Lung (tissue), 12 donors: ENCODE data around the gene PKM. TPM values are rescaled to one million over a fixed set of nuclear protein-coding genes. Genes with fewer than 3 reads are reported as not detected.
A peak's percentile ranks its signal among the peaks of the same experiment; 100 is the strongest.

Experiments used
- ATAC-seq: fragments of 200-7000 bp; cut with Tn5 transposase; one replicate; pipeline ENCODE4 v1.9.1; 2020; ENCODE audit warnings: moderate number of reproducible peaks; ENCODE audit not compliant: insufficient read depth, low FRiP score
- DNase-seq, 3 donors: peaks; one replicate each; pipeline ENCODE4 v3.0.0-alpha.2; 2013 to 2017
- H3K27ac ChIP-seq, 2 donors: one replicate each; pipeline ENCODE4 v1.5.1; 2013; ENCODE audit warnings: mild to moderate bottlenecking in 2 of 2, moderate library complexity in 2 of 2, control low read depth in 1 of 2, inconsistent platforms in 1 of 2, low read depth in 1 of 2, low read length in 1 of 2
- H3K27me3 ChIP-seq, 3 donors: one replicate each; pipeline ENCODE4 v1.5.1; 2013; ENCODE audit warnings: low read length in 2 of 3; ENCODE audit not compliant: control insufficient read depth in 3 of 3, insufficient read depth in 3 of 3
- H3K36me3 ChIP-seq, 4 donors: one replicate each; pipeline ENCODE4 v1.5.1; 2013; ENCODE audit warnings: low read length in 4 of 4, mild to moderate bottlenecking in 1 of 4, moderate library complexity in 1 of 4; ENCODE audit not compliant: control insufficient read depth in 4 of 4, insufficient read depth in 4 of 4
- H3K4me1 ChIP-seq, 5 donors: one replicate each; pipeline ENCODE4 v1.5.1; 2013; ENCODE audit warnings: low read length in 5 of 5, mild to moderate bottlenecking in 2 of 5, moderate library complexity in 1 of 5; ENCODE audit not compliant: control insufficient read depth in 5 of 5, insufficient read depth in 5 of 5
- H3K4me3 ChIP-seq: one replicate; pipeline ENCODE4 v1.5.1; 2013; ENCODE audit warnings: mild to moderate bottlenecking, control low read depth, moderate library complexity
- H3K9ac ChIP-seq, 2 donors: one replicate each; pipeline ENCODE4 v1.5.1; 2013; ENCODE audit warnings: low read length in 2 of 2, control low read depth in 1 of 2; ENCODE audit not compliant: insufficient read depth in 1 of 2
- H3K9me3 ChIP-seq, 4 donors: one replicate each; pipeline ENCODE4 v1.5.1; 2013; ENCODE audit warnings: low read length in 3 of 4, mild to moderate bottlenecking in 1 of 4, moderate library complexity in 1 of 4; ENCODE audit not compliant: control insufficient read depth in 4 of 4, insufficient read depth in 3 of 4
- WGBS, 2 donors: extraction: QIAGEN DNeasy Blood & Tissue Kit; methylation state at CpG; one replicate each; pipeline ENCODE4 v1.1.7; 2013; 5-methylcytosine and 5-hydroxymethylcytosine counted together
- polyA plus RNA-seq, 2 donors: library from polyadenylated mRNA; stranded (reverse); fragments of 200-250 nt; gene quantifications; one replicate each; pipeline ENCODE4 v1.2.1, GENCODE V29; 2013
- total RNA-seq, 2 donors: library from RNA; depleted of rRNA in 1 of 2; stranded (reverse); fragments of >200 nt in 1 of 2; gene quantifications; one replicate each; pipeline ENCODE4 v1.2.1, GENCODE V29; 2014 to 2021
- TF ChIP-seq, protein P1 (sequence below): IDR thresholded peaks from 2 replicates; pipeline ENCODE4 v1.5.1; 2012; ENCODE audit warnings: mild to moderate bottlenecking; ENCODE audit errors: control extremely low read depth, extremely low read depth
- donor health status: control.
- donor health status: control.
- donor health status: Bipolar disorder and iron deficiency.
- donor health status: healthy.
- donor health status: DM: yes; HTN: yes; CAD: no.

The PKM gene
- total and polyA plus RNA-seq, 4 donors, result 235 to 867 (median 504) TPM

DNA sequence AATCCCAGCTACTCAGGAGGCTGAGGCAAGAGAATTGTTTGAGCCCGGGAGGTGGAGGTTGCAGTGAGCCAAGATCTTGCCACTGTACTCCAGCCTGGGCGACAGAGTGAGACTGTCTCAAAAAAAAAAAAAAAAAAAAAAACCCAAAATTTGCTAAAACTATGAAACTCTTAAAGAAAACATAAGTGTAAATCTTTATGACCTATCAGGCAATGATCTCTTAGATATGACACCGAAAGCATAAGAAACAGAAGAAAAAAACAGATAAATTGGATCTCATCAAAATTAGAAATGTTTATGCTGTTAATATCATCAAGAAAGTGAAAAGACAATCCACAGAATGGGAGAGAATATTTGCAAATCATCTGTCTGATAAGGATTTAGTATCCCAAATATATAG lies 48.7 kb downstream of the PKM start:
- H3K9ac ChIP-seq, result no peak overlapping the region
- WGBS, 2 donors, result 89 to 92% methylated on average over 3 of the region's 3 CpGs
- H3K4me1 ChIP-seq, result peaks cover 0 to 8% (median 0%) of the 10 kb centered on the region in 5 donors
- H3K27me3 ChIP-seq, result peaks cover 0 to 17% (median 11%) of the 10 kb centered on the region in 3 donors
- DNase-seq, result no peak
- H3K27ac ChIP-seq, result no peak overlapping the region
- TF ChIP-seq, protein P1, sequence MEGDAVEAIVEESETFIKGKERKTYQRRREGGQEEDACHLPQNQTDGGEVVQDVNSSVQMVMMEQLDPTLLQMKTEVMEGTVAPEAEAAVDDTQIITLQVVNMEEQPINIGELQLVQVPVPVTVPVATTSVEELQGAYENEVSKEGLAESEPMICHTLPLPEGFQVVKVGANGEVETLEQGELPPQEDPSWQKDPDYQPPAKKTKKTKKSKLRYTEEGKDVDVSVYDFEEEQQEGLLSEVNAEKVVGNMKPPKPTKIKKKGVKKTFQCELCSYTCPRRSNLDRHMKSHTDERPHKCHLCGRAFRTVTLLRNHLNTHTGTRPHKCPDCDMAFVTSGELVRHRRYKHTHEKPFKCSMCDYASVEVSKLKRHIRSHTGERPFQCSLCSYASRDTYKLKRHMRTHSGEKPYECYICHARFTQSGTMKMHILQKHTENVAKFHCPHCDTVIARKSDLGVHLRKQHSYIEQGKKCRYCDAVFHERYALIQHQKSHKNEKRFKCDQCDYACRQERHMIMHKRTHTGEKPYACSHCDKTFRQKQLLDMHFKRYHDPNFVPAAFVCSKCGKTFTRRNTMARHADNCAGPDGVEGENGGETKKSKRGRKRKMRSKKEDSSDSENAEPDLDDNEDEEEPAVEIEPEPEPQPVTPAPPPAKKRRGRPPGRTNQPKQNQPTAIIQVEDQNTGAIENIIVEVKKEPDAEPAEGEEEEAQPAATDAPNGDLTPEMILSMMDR, result no peak
- H3K4me3 ChIP-seq, result no peak overlapping the region
- no peaks in the 10 kb centered on the region for H3K9me3 ChIP-seq
- no peaks in the 10 kb centered on the region for H3K36me3 ChIP-seq
- no peak for ATAC-seq

DNA sequence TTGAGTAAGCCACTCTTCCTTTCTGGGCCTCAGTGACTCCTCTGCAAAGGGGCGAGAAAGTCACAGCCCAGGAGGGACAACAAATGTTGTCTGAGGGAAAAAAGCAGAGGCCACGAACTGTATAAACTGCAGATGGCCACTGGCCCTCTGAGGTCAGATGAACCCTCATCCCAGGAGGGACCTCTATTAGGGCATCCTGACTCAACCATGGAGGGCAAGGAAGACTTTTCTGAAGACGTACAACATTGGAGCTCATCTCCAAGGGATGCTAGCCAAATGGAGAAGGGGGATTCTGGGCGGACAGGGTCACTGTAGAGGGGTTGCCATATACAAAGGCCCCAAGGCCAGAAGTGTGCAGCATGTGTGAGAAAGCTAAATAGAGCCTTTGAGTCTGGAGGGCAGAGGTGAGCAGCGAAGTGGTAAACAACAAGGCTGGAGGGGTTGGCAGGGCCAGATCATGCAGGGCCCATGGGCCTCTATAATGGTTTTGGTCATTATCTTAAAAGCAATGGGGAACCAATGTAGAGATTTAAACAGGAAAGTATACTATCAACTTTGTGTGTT lies 50.1 kb downstream of the PKM start:
- ATAC-seq (no peak), DNase-seq (no peak)
- H3K9me3 ChIP-seq, result no peaks in the 10 kb centered on the region
- TF ChIP-seq, protein P1, result no peak
- no peaks in the 10 kb centered on the region for H3K36me3 ChIP-seq
- H3K4me3 ChIP-seq, result no peak overlapping the region
- peak overlapping the region in 1 of 2 donors; percentile 19 for H3K27ac ChIP-seq
- whole genome bisulfite sequencing, 2 donors, result 94% methylated on average over 5 of the region's 5 CpGs
- peaks cover 0 to 17% (median 11%) of the 10 kb centered on the region in 3 donors for H3K27me3 ChIP-seq
- peaks cover 0 to 8% (median 0%) of the 10 kb centered on the region in 5 donors for H3K4me1 ChIP-seq
- no peak overlapping the region for H3K9ac ChIP-seq

DNA sequence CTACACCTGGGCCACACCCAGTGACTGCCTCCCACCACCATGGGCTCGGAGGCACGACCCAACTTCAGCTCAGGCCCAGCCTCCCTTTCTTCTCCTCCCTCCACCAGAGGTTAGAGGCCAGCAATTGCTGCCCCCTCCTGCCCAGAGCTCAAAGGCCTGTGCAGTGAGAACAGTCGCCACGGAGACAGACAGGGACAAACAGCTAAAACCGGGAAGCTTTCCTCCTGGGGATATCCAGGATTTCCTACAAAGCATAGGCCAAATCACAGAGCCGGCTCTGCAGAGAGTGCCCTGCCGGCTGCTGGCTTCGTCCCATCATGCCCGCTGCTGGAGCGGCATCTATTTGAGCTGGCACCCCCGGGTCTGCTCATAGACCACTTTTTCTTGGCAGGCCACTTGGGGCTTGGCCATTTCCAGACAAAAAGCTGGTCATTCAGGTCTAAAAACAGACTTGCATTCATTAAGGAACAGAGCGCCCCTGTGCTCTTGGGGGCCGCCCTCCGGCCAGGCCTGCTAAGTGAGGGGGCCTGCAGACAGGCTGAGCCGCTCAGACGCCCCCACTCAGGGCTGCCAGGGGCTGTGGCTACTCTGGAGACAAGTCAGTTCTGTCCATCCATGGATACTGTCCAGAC lies 50.9 kb downstream of the PKM start:
- WGBS, 2 donors, result 67 to 86% methylated on average over 16 of the region's 16 CpGs
- no peak for ATAC-seq
- Histone ChIP-seq H3K4me1 (peaks cover 0 to 8% (median 0%) of the 10 kb centered on the region in 5 donors), H3K9ac (no peak overlapping the region), H3K9me3 (no peaks in the 10 kb centered on the region), H3K36me3 (no peaks in the 10 kb centered on the region), H3K4me3 (no peak overlapping the region), H3K27ac (peak overlapping the region in 1 of 2 donors; percentile 19), H3K27me3 (peaks cover 0 to 12% (median 11%) of the 10 kb centered on the region in 3 donors)
- DNase-seq, result peak; percentile 50 to 56 (median 55)
- TF ChIP-seq, protein P1, result no peak
